ENCODE data around the gene PKN1.

PKN1 gene

GRCh38 chr19:14406645-14407401 is 26.3 kb upstream of the PKN1 start:
- DNase-seq = peak in 1 of 5 experiments; percentile 9

DNA sequence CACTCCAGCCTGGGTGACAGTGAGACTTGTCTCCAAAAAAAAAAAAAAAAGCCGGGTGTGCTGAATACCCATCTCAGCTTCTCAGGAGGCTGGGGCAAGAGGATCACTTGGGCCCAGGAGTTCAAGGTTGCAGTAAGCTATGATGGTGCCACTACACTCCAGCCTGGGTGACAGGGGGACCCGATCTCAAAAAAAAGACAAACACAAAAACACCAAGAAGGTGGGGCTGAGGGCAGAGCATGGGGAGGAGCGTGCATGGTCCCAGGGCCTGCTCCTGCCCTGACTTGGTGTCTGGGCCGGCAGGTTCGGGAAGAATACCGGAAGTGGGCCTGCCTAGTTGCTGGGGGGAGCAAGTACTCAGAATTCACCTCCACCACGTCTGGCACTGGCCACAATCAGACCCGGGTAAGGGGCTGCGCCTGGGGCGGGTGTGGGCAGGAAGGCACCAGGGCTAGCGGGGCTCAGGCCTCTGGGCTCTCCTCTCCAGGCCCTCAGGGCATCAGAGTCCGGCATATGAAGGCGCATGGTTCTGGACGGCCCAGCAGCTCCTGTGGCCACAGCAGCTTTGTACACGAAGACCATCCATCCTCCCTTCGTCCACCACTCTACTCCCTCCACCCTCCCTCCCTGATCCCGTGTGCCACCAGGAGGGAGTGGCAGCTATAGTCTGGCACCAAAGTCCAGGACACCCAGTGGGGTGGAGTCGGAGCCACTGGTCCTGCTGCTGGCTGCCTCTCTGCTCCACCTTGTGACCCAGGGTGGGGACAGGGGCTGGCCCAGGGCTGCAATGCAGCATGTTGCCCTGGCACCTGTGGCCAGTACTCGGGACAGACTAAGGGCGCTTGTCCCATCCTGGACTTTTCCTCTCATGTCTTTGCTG is 25.3 kb upstream of the PKN1 start:
- DNase-seq = peak in 1 of 5 experiments; percentile 17

- DNase-seq = peak in 1 of 5 experiments; percentile 21
Measured at GRCh38 chr19:14408491-14409145, 24.5 kb upstream of the PKN1 start.

DNA sequence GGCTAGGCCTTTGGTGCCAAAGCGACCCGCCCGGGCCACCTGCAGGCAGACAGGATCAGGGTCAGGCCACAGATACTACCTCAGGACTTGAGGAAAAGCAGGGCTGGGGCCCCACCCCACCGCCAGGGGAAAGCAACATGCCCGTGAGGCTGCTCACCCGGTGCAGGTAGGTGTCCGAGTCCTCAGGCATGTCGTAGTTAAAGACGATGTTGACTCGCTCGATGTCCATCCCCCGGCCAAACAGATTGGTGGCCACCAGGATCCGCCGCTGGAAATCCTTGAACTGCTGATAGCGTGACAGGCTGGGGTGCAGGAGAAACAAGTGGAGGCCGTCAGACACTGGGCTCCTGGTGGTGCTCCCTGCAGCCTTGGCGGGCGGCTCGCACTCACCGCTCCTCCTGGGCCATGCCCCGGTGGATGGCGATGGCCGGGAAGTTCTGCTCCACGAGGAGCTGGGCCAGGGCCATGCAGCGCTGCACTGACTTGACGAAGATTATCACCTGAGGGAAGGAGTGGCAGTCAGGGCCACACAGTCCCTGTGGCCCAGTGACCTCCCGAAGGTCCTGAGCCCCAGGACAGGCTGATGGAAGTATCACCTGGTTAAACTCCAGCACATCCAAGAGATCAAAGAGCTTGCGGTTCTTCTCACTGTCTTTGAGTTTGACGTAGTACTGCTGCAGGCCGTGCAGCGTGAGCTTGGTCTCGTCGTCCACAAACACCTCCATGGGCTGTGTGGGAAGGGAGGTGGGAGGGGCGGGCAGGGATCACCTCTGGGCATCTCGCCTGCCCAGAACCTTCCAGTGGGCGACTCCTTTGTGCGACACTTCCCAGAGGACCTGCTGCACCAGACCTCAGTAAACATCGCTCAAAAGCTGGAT is 23.7 kb upstream of the PKN1 start:
- DNase-seq = peak in 2 of 5 experiments; percentile 56 to 68

- peak in 2 of 5 experiments; percentile 69 to 91 for DNase-seq
Measured at GRCh38 chr19:14410091-14411051, 22.7 kb upstream of the PKN1 start.

DNA sequence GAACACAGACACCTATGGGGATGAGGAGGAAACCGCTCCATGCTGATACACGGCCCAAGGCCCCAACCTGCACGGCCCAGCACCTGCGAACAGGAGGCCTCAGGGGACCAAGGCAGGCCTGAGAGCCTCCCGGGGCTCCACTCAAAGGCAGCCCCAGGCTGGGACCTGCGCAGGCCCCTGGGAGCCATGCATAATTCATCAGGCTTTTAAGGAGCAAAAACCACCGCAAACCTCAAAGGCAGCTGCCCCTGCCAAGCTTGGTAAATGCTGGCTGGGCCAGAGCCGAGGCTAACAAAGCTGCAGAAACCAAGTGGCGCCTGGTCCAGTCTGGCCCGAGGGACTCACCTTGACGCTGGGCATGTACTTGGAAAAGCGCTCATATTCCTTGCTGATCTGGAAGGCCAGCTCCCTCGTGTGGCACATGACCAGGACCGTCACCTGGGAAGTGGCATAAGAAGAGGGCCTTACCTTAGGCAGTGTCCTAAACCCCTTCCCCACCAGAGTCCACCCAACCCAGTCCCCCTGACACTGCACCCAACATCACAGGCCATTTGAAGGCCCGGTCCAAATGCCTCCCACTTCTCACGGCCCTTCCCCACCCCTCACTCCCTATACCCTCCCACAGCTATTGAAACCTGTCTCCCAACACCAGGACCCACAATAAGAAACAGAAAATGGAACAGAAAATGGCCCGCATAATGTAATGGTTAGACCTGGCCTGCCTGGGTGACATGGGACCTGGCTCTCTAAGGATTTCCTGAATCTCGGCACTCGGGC is 21.8 kb upstream of the PKN1 start:
- peak in 1 of 5 experiments; percentile 16 for DNase-seq

- no peak for DNase-seq
Measured at GRCh38 chr19:14411938-14412245, 21.2 kb upstream of the PKN1 start.

GRCh38 chr19:14412324-14412995 is 20.6 kb upstream of the PKN1 start:
- DNase-seq = no peak

DNA sequence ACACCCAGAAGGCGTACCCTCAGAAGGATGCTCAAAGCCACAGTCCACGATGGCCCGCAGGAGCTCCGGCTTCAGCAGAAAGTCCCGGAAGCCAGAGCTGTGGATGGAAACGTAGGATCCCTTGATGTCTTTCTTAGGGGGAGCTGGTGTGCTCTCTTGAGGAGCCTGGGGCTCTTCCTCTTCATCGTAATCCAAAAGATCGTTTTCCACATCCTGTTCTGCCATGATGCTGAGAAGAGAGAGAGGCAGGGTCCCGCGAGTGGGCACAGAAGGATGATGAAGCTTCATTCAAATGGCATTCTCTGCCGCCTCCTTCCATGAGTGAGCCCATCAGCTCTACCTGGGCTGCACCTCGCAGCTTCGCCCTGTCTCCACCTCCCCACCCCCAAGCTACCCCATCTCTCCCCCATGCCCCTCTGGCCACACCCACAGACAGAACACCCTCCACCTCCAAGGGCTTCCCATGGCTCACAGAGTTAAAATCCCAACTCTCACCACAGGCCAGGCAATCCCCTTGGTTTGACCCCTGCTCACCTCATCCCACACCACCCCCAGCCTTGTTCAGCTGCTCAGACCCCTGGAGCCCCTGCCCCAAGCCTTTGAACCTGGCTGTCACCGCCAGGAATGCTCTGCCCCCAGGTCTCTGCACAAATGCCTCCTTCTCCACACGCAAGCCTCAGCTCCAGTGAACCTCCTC is 20.0 kb upstream of the PKN1 start:
- peak in 1 of 5 experiments; percentile 2 for DNase-seq

DNA sequence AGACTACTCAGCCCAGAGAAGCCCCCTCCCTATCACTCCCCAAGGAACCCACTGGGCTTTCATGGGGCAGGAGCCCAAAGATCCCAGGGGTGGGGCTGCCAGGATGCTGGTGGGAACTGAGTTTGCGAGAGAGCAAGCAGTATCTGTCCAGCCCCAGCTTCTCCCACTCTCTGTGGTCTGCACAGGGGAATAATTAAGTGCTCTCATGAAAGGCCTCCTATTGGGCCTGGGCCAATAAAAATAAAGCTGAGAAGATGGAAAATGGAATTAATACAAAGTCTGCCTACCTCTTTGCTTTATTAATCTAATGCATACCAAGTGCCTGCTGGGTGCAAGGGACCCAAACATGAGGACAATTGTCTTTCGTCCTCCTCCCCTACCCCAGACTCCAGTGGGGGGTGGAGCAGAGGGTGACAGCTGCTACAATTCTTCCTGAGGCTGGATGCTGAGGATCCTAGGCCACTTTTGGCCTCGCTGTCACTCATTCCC is 19.4 kb upstream of the PKN1 start:
- DNase-seq = no peak

DNA sequence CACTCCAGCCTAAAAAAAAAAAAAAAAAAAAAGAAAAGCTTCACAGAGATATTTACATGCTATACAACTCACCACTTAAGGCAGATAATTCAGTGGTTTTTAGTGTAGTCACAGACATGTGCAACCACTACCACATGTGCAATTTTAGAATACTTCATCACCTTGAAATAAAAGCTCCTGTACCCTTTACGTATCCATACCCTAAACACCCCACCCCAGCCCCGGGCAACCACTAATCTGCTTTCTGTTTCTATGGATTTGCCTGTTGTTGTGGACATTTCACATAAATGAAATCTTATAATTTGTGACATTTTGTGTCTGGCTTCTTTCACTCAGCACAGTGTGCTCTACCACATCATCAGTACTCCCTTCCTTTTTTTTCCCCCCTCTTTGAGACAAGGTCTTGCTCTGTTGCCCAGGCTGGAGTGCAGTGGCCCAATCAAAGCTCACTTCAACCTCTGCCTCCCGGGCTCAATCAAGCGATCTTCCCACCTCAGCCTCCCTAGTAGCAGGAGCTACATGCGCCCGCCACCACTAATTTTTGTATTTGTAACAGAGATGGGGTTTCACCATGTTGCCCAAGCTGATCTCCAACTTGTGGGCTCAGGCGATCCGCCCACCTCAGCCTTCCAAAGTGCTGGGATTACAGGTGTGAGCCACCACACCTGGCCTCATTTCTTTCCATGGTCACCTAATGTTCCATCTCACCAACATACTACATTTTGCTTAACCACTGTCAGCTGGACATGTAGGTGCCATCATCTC is 18.0 kb upstream of the PKN1 start:
- DNase-seq = no peak

DNA sequence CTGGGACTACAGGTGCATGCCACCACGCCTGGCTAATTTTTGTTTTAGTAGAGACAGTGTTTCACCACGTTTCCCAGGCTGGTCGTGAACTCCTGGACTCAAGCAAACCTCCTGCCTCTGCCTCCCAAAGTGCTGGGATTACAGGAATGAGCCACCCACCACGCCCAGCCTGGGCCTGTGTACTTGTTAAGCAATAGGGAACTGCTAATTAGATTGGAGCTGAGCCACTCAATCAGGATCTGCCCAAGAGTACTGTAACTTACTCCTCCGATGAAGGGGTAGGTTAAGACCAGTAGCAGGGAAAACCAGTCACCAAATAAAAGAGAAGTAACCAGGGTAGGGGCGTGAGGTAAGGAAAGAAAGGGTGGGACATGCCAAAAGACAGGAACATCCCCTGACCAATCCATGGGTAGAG is 16.3 kb upstream of the PKN1 start:
- DNase-seq = no peak

DNA sequence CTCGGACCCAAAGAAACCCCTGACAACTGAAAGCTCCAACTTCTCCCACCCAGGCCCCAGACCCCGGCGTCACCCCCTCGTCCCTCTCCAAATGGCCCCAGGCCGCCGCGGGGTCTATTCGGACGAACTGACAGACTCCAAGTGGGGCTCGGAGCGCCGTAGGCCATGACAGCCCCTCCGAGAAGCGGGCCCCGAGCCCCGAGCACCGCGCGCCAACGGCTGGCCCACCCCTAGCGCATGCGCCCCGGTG is 14.3 kb upstream of the PKN1 start:
- peak in 2 of 5 experiments; percentile 75 to 88 for DNase-seq

GRCh38 chr19:14419106-14419813 is 13.8 kb upstream of the PKN1 start, which contains the start of gene DDX39A:
TSS of gene DDX39A (minus strand) at chr19:14419341. CDS start at chr19:14413220, 6,121 bp downstream.
- peak; percentile 84 to 100 (median 97) for DNase-seq

- DNase-seq = no peak
Measured at GRCh38 chr19:14425696-14426138, 7.4 kb upstream of the PKN1 start.

GRCh38 chr19:14427461-14427860 is 5.6 kb upstream of the PKN1 start:
- DNase-seq = no peak

DNA sequence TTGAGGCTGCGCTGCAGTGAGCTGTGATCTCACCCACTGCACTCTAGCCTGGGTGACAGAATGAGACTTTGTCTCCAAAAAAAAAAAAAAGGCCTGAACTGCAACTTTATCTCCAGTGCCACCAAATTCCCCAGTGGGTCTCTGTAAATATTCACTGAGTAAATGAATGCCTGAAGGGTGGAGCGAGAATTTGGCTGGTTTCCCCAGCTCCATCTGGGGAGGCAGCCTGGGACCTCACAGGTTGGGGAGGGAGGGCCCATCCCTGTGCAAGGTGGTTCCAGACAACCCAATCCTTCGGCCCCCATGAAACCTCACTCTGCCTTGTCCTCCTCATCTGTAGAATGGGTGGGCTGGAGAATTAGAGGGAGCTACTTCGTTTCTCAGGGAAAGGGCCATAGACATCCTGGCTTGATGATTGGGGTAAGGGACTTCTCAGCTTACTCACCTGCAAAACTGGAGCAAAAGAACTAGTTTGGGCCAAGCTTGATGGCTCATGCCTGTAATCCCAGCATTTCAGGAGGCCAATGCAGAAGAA is 4.2 kb upstream of the PKN1 start:
- DNase-seq = no peak

Measured in T-helper 2 cell (primary cell).